Limb (tissue), 2 donors: ENCODE measurements around the gene PYGL.

Experiments
- DNase-seq, 2 donors: peaks; one replicate each; pipeline ENCODE4 v3.0.0-alpha.2; 2016; ENCODE audit errors: extremely low spot score in 2 of 2

Gene PYGL

DNA sequence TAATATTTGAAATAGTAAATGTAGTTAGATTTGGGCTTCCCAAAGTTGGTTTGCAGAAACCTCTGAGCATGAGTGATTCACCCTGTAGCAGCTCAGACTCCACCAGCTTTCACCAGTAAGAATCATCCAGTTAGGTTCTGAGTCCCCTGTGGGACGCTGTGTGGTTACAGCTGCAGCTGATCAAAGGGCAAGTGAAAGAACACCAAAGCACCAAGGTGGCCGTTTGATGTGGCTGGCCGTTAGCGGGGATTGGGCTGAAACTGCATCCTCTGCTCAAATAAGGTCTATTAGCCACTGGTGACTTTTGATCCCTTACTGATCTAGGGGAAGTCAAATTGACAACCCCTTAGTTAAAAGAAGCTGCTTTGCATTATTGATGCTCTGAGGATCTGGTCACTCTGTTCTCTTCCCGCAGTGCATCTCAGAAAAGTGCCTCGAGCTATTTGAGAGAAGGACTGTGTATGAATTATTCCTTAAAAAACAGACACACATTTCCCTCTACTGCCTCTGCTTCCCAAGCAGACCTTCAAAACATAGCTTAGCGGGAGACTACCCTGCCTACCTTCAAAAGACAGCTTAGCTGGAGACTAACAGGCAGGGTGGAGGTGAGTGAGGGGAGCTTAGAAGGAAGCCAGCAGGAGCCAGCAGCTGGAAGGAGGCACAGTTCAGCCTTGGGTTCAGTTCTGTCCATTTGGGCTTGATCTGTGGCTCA is 68.8 kb downstream of the PYGL start:
- DNase-seq: no peak

DNA sequence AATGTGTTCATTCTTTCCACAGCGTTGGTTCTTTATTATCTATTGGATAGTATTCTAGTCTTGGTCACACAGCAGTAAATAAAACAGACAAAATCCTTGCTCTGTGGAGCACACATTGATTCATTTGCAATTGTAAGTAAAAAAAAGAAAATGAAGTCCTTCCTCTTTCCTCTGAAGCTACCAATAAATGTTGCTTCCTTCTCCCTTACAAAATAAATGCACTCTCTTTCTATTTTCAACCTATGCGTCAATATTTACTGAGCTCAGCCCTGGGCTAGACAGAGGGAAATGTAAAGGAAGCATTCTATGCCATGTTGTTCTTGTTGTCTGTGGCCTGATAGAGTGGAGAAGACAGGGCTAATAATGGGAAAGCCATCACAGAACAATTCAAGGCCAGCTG is 69.5 kb downstream of the PYGL start:
- no peak for DNase-seq

- peak in 1 of 2 donors; percentile 46 for DNase-seq
These were observed 72.2 kb downstream of the PYGL start, which contains the start of gene ABHD12B for GRCh38 chr14:50871914-50872732. Gene ABHD12B, plus strand, starts transcription at chr14:50872053. Its CDS starts 122 bp downstream, at chr14:50872175.

DNA sequence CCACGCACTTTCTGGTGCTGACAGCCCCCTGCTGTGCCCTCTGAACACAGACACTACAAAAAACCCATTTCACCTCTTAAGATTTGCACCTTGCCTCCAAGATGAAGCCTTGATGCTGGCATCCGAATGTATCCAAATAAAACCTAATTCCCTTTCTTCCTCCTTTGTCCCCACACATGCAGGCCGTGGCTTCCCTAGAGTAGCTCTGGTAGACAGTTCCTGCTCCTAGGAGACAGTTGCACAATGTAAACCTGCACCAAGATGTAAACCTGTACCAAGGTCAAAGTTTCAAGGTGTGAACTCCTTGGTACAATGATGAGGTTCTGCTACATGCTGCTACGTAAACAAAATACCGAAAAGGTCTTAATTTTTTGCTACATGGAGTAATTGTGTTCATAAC is 73.1 kb downstream of the PYGL start:
- no peak for DNase-seq

DNA sequence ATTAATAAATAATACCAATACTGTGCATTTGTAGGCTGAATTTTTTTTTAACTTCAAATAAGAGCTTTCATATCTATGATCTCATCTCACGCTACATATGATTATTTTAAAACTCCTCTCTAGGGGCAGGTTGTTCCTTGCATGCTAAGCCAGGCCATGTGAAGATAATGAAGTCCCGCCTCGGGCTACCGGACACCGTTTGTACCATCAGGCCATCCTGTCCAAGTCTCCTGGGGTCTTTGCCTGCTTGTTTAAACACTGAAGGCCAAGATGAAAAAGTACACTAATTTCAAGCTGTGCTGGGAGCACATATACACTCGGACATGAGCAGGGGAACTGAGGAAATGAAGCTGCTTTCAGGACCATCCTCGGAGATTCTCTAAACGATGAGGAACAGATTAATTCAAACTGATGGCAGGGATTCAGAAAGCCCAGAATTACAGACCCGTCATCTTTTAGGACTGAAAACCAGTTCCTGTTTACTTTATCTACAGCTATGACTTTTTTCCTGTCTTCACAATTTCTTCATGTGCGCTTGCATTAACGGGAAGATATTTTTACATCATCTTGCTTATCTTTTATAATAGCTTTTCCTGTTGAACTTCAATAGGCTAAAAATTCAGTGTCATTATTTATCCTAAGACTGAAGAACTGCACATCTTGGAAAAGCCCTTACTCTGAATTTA is 78.7 kb downstream of the PYGL start:
- no peak for DNase-seq

GRCh38 chr14:50864946-50865345 is 79.3 kb downstream of the PYGL start:
- no peak for DNase-seq

DNA sequence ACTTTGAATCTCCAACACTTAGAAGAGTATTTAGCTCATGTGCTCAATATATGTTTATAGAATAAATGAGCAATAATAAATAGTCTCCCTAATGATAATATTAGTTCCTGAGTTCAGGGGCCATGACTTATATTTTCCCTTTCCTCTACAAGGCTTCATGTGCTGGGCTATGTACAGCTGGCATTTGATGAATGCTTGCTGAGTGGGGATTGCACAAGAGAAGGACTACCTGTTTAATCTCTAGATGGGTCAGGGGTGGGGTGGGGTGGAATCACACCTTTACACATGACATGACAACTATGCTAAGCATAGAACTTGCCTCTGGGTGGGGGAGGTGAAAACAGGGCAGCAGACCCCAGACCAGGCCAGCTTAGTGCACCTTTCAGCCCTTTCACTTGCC is 80.0 kb downstream of the PYGL start:
- DNase-seq: no peak

- DNase-seq: no peak
These were observed 82.2 kb downstream of the PYGL start for GRCh38 chr14:50862036-50862570.

DNA sequence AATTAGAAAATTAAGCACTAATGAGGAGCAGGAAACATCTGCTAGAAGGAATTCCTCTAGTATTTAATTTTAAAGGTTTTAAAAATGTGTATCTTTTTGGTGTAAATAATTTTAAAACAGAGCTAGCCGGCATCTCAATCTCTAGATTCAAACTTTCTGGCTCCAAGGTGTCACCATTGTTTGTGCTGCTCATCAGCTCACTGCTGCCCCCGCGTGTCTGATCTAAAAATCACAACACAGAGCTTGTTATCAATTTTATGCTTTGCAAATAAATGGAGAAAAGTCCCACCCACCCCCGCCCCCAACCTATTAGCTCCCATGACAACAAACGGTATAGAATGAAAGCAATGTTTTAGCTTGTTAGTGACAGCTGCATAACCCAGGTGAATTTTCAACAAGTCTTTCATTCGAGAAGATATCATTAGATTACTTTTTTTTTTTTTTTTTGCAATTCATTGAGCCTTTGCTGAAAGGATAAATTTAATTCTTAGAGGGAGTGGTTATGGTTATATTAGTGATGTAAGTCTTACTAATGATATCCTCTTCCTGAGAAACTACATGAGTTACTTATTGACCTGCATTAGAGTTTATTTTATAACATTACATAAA is 83.7 kb downstream of the PYGL start:
- DNase-seq: peak; percentile 87 to 91

- DNase-seq: no peak
These were observed 85.0 kb downstream of the PYGL start for GRCh38 chr14:50859296-50859624.

DNA sequence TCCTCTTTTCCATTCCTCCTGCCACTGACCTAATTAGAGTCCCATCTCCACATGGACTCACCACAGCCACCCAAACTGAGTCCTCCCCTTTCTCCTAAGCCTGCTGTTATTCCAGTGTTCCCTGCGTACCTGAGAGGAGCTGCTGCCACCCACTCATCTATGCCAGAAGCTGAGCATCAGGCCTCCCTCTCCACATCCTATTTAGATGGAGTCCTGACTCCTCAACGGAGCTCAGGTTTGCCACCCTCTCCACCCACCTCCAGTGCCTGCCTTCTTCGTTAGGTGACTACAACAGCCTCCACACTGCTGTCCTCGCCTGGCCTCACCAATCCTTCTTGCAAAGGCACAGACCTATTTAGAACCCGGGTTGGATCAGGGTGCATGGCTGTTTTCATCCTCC is 87.6 kb downstream of the PYGL start:
- no peak for DNase-seq

DNA sequence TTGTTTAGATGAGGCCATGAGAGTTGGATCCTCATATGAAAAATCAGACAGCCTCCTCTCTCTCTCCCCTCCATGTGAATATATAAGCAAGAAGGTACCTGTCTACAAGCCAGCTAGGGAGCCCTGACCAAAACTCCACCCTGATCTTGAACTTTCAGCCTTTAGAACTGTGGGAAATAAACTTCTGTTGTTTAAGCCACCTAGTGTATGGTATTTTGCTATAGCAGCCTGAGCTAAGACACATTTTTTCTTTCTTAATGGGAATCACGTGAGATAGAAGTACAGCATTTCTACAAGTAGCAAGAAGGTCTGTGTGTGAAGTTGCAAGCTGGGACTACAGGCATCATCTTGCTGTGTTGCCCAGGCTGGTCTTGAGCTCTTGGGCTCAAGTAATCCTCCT is 88.7 kb downstream of the PYGL start:
- DNase-seq: no peak
